Uterus (tissue), 4 donors: ENCODE measurements around the gene PAIP1. TPM values are rescaled to one million over a fixed set of nuclear protein-coding genes. Genes with fewer than 3 reads are reported as not detected.

ENCODE experiments used
- DNase-seq, 2 donors: peaks; one replicate each; pipeline ENCODE4 v3.0.0-alpha.2; 2019 to 2020
- H3K27ac ChIP-seq, 2 donors: fragments of 200-600 bp; sonication (generic); 1 replicate in 1 of 2; 2 replicates in 1 of 2; pipeline ENCODE4 v1.5.1; 2016 to 2018
- H3K27me3 ChIP-seq, 2 donors: fragments of 200-600 bp; sonication (generic); one replicate each; pipeline ENCODE4 v1.5.1; 2018 to 2019; ENCODE audit warnings: control low read depth in 1 of 2
- H3K36me3 ChIP-seq, 2 donors: fragments of 200-600 bp; sonication (generic); one replicate each; pipeline ENCODE4 v1.5.1; 2019; ENCODE audit warnings: control low read depth in 1 of 2
- H3K4me1 ChIP-seq, 2 donors: fragments of 200-600 bp; sonication (generic); one replicate each; pipeline ENCODE4 v1.5.1; 2018 to 2019; ENCODE audit warnings: control low read depth in 1 of 2
- H3K4me3 ChIP-seq, 2 donors: fragments of 200-600 bp; sonication (generic); 1 replicate in 1 of 2; 2 replicates in 1 of 2; pipeline ENCODE4 v1.5.1; 2018 to 2019; ENCODE audit warnings: mild to moderate bottlenecking in 1 of 2
- H3K9me3 ChIP-seq, 2 donors: fragments of 200-600 bp; sonication (generic); one replicate each; pipeline ENCODE4 v1.5.1; 2019; ENCODE audit warnings: control low read depth in 1 of 2
- CTCF ChIP-seq, 4 experiments: fragments of 200-600 bp in 2 of 4; fragments of 450-650 bp in 2 of 4; sonication (generic) in 2 of 4; IDR thresholded peaks; one replicate each; pipeline ENCODE4 v1.5.1; 2016 to 2019; ENCODE audit warnings: antibody characterized with exemption in 4 of 4, mild to moderate bottlenecking in 2 of 4, moderate library complexity in 1 of 4
- POLR2A ChIP-seq, 2 donors: fragments of 450-650 bp; IDR thresholded peaks; one replicate each; pipeline ENCODE4 v1.6.1; 2016; ENCODE audit warnings: antibody characterized with exemption in 2 of 2, mild to moderate bottlenecking in 1 of 2, moderate library complexity in 1 of 2
- intact Hi-C: fragments of 100-400 bp; cut with DNase I; formaldehyde crosslinking; loops from one replicate; pipeline ENCODE4 v1.15.1; 2023; ENCODE audit warnings: low total_unique reads
- total RNA-seq, 4 donors: library from RNA; depleted of rRNA in 3 of 4; stranded (reverse); fragments of >200 nt in 3 of 4; gene quantifications; one replicate each; pipeline versions ENCODE4 v1.1.0 to v1.2.4, GENCODE V29; 2014 to 2023
- donor health status: DM: yes; HTN: yes; CAD: no.

The PAIP1 gene
- total RNA-seq, 4 donors from 2014 or later, result 20.7 to 117 (median 75.8) TPM

GRCh38 chr5:43486353-43486752 lies 70.5 kb downstream of the PAIP1 start:
- Histone ChIP-seq H3K4me3 (no peak overlapping the region), H3K27ac (no peak overlapping the region), H3K27me3 (no peaks in the 10 kb centered on the region), H3K4me1 (peaks cover 0 to 6% of the 10 kb centered on the region in 2 donors), H3K9me3 (no peaks in the 10 kb centered on the region), H3K36me3 (no peaks in the 10 kb centered on the region)
- TF ChIP-seq POLR2A (IDR thresholded peaks at IDR 0.05), result no peak
- TF ChIP-seq CTCF (IDR thresholded peaks at IDR 0.05), result no peak
- intact Hi-C loops, result no loop called here
- DNase-seq, result no peak

GRCh38 chr5:43485406-43485805 lies 71.5 kb downstream of the PAIP1 start:
- Histone ChIP-seq H3K9me3 (no peaks in the 10 kb centered on the region), H3K27ac (peak overlapping the region in 1 of 2 donors; percentile 99), H3K36me3 (no peaks in the 10 kb centered on the region), H3K4me3 (no peak overlapping the region), H3K4me1 (peaks cover 0 to 6% of the 10 kb centered on the region in 2 donors), H3K27me3 (no peaks in the 10 kb centered on the region)
- TF ChIP-seq POLR2A (IDR thresholded peaks at IDR 0.05) (no peak), CTCF (IDR thresholded peaks at IDR 0.05) (no peak)
- intact Hi-C loops, result no loop called here
- no peak for DNase-seq

GRCh38 chr5:43484106-43484849 lies 72.6 kb downstream of the PAIP1 start:
- H3K9me3 ChIP-seq, result no peaks in the 10 kb centered on the region
- intact Hi-C loops, result no loop called here
- no peaks in the 10 kb centered on the region for H3K36me3 ChIP-seq
- DNase-seq, result peak; percentile 77 to 81
- peaks cover 0 to 6% of the 10 kb centered on the region in 2 donors for H3K4me1 ChIP-seq
- no peaks in the 10 kb centered on the region for H3K27me3 ChIP-seq
- H3K4me3 ChIP-seq, result peak overlapping the region; percentile 92 to 97
- no peak for TF ChIP-seq POLR2A (IDR thresholded peaks at IDR 0.05)
- peak; percentile 56 to 75 (median 67) for TF ChIP-seq CTCF (IDR thresholded peaks at IDR 0.05)
- H3K27ac ChIP-seq, result peak overlapping the region; percentile 97 to 99

- peaks cover 0 to 6% of the 10 kb centered on the region in 2 donors for H3K4me1 ChIP-seq
- peak within 1 kb of the TSS; percentile 97 to 99 for H3K27ac ChIP-seq
- no peaks in the 10 kb centered on the region for H3K36me3 ChIP-seq
- no peaks in the 10 kb centered on the region for H3K27me3 ChIP-seq
- peak within 1 kb of the TSS; percentile 92 to 97 for H3K4me3 ChIP-seq
- TF ChIP-seq POLR2A (IDR thresholded peaks at IDR 0.05), result peak; percentile 63 to 70
- no peak for TF ChIP-seq CTCF (IDR thresholded peaks at IDR 0.05)
- intact Hi-C loops, result no loop called here
- peak; percentile 90 to 93 for DNase-seq
- no peaks in the 10 kb centered on the region for H3K9me3 ChIP-seq
Measured at GRCh38 chr5:43483298-43484105, 73.4 kb downstream of the PAIP1 start, which contains the start of gene TMEM267. Gene TMEM267 (minus strand): TSS chr5:43483865. CDS start chr5:43453969, 29,896 bp downstream.
